ENCODE data around the gene TMEM252.

The TMEM252 gene

GRCh38 chr9:68541568-68541967, 885 bp upstream of the TMEM252 start:
- DNase-seq (ENCODE audit: low read depth): no peak

GRCh38 chr9:68538200-68538599, 2.5 kb downstream of the TMEM252 start:
- DNase-seq (ENCODE audit: low read depth): no peak

- DNase-seq (ENCODE audit: low read depth): no peak
Observed at GRCh38 chr9:68537616-68537880, 3.1 kb downstream of the TMEM252 start.

GRCh38 chr9:68536876-68537615, 3.6 kb downstream of the TMEM252 start:
- DNase-seq (ENCODE audit: low read depth): no peak

GRCh38 chr9:68533678-68534077, 7.0 kb downstream of the TMEM252 start:
- peak; percentile 24 for DNase-seq (ENCODE audit: low read depth)

GRCh38 chr9:68532131-68532530, 8.6 kb downstream of the TMEM252 start:
- no peak for DNase-seq (ENCODE audit: low read depth)

GRCh38 chr9:68530618-68531017, 10.1 kb downstream of the TMEM252 start:
- no peak for DNase-seq (ENCODE audit: low read depth)

GRCh38 chr9:68523367-68523936, 17.2 kb downstream of the TMEM252 start:
- DNase-seq (ENCODE audit: low read depth): no peak

- no peak for DNase-seq (ENCODE audit: low read depth)
Observed at GRCh38 chr9:68522954-68523353, 17.7 kb downstream of the TMEM252 start.

- no peak for DNase-seq (ENCODE audit: low read depth)
Observed at GRCh38 chr9:68522131-68522530, 18.6 kb downstream of the TMEM252 start.

GRCh38 chr9:68515326-68516017, 25.2 kb downstream of the TMEM252 start:
- peak; percentile 96 for DNase-seq (ENCODE audit: low read depth)

- DNase-seq (ENCODE audit: low read depth): no peak
Observed at GRCh38 chr9:68513981-68514380, 26.7 kb downstream of the TMEM252 start.

- no peak for DNase-seq (ENCODE audit: low read depth)
Observed at GRCh38 chr9:68513385-68513784, 27.3 kb downstream of the TMEM252 start.

- DNase-seq (ENCODE audit: low read depth): no peak
Observed at GRCh38 chr9:68509689-68510088, 31.0 kb downstream of the TMEM252 start.

- no peak for DNase-seq (ENCODE audit: low read depth)
Observed at GRCh38 chr9:68508547-68508946, 32.1 kb downstream of the TMEM252 start.

- DNase-seq (ENCODE audit: low read depth): no peak
Observed at GRCh38 chr9:68507806-68508145, 32.9 kb downstream of the TMEM252 start.

- DNase-seq (ENCODE audit: low read depth): peak; percentile 26
Observed at GRCh38 chr9:68507130-68507805, 33.4 kb downstream of the TMEM252 start.

GRCh38 chr9:68506551-68506950, 34.1 kb downstream of the TMEM252 start:
- no peak for DNase-seq (ENCODE audit: low read depth)

GRCh38 chr9:68505681-68506409, 34.8 kb downstream of the TMEM252 start:
- DNase-seq (ENCODE audit: low read depth): peak; percentile 15

- no peak for DNase-seq (ENCODE audit: low read depth)
Observed at GRCh38 chr9:68502279-68502678, 38.4 kb downstream of the TMEM252 start.

GRCh38 chr9:68500457-68501381, 40.0 kb downstream of the TMEM252 start:
- peak; percentile 65 for DNase-seq (ENCODE audit: low read depth)

All from amniotic epithelial cell (primary cell).